Cardiac muscle cell (in vitro differentiated cells and primary cell): Measurements from ENCODE around the gene WDR87. TPM values are rescaled to one million over a fixed set of nuclear protein-coding genes. Genes with fewer than 3 reads are reported as not detected.

ENCODE experiments used
- DNase-seq, 2 donors: peaks; one replicate each; pipeline versions ENCODE4 v3.0.0 to v3.0.0-alpha.2; 2010 to 2017; ENCODE audit warnings: low read depth in 1 of 2, low spot score in 1 of 2
- H3K27ac ChIP-seq: fragments of 200-600 bp; sonication (generic); 2 replicates; pipeline ENCODE4 v1.5.1; 2016
- H3K27me3 ChIP-seq: fragments of 200-600 bp; sonication (generic); 2 replicates; pipeline ENCODE4 v1.6.0; 2016; ENCODE audit warnings: control low read depth
- H3K36me3 ChIP-seq: fragments of 200-600 bp; sonication (generic); 2 replicates; pipeline ENCODE4 v1.5.1; 2016; ENCODE audit warnings: control low read depth
- H3K4me1 ChIP-seq: fragments of 200-600 bp; sonication (generic); 2 replicates; pipeline ENCODE4 v1.8.1; 2017; ENCODE audit warnings: low read depth, mild to moderate bottlenecking, mixed run types
- H3K4me3 ChIP-seq: fragments of 200-600 bp; sonication (generic); 2 replicates; pipeline ENCODE4 v1.5.1; 2016; ENCODE audit warnings: mild to moderate bottlenecking
- H3K9me3 ChIP-seq: fragments of 200-600 bp; sonication (generic); 2 replicates; pipeline ENCODE4 v1.5.1; 2017; ENCODE audit warnings: low read depth, mild to moderate bottlenecking, control low read depth
- CTCF ChIP-seq: IDR thresholded peaks from 2 replicates; pipeline ENCODE4 v1.5.1; 2012; ENCODE audit warnings: low read depth, mild to moderate bottlenecking, low read length
- polyA plus RNA-seq: library from polyadenylated mRNA; unstranded; fragments of >200 nt; fragmentation: Nextera tagmentation; extraction: Ambion mirVana; gene quantifications from 2 replicates; pipeline ENCODE4 v1.2.1, GENCODE V29; 2016
- total RNA-seq: library from RNA; depleted of rRNA; stranded (reverse); fragments of >200 nt; gene quantifications from 2 replicates; pipeline ENCODE4 v1.2.3, GENCODE V29; 2016

The WDR87 gene
- total and polyA plus RNA-seq, 2 experiments from 2014 or later = not detected

- Histone ChIP-seq H3K36me3 (no peaks in the 10 kb centered on the region), H3K27me3 (no peaks in the 10 kb centered on the region), H3K27ac (no peak overlapping the region), H3K4me1 (no peaks in the 10 kb centered on the region), H3K4me3 (no peak overlapping the region), H3K9me3 (no peaks in the 10 kb centered on the region)
- no peak for DNase-seq
- TF ChIP-seq CTCF = no peak
These were observed 12.4 kb downstream of the WDR87 start for GRCh38 chr19:37893845-37894575.

GRCh38 chr19:37886571-37886970 lies 19.8 kb downstream of the WDR87 start:
- DNase-seq = no peak
- H3K4me3 ChIP-seq = no peak overlapping the region
- no peaks in the 10 kb centered on the region for H3K36me3 ChIP-seq
- no peak overlapping the region for H3K27ac ChIP-seq
- H3K27me3 ChIP-seq = no peaks in the 10 kb centered on the region
- no peaks in the 10 kb centered on the region for H3K9me3 ChIP-seq
- no peaks in the 10 kb centered on the region for H3K4me1 ChIP-seq
- TF ChIP-seq CTCF = no peak

GRCh38 chr19:37885392-37885791 lies 21.0 kb downstream of the WDR87 start:
- TF ChIP-seq CTCF = no peak
- Histone ChIP-seq H3K36me3 (no peaks in the 10 kb centered on the region), H3K4me1 (no peaks in the 10 kb centered on the region)

GRCh38 chr19:37877147-37877546 lies 29.2 kb downstream of the WDR87 start:
- no peaks in the 10 kb centered on the region for H3K9me3 ChIP-seq
- no peaks in the 10 kb centered on the region for H3K4me1 ChIP-seq
- no peak for DNase-seq
- H3K27me3 ChIP-seq = no peaks in the 10 kb centered on the region
- H3K4me3 ChIP-seq = no peak overlapping the region
- TF ChIP-seq CTCF = no peak
- H3K36me3 ChIP-seq = no peaks in the 10 kb centered on the region
- H3K27ac ChIP-seq = no peak overlapping the region

More at GRCh38 chr19:37885392-37885791, 21.0 kb downstream of the WDR87 start:
- H3K27me3 ChIP-seq = no peaks in the 10 kb centered on the region
- no peak for DNase-seq
- H3K9me3 ChIP-seq = no peaks in the 10 kb centered on the region
- H3K27ac ChIP-seq = no peak overlapping the region
- no peak overlapping the region for H3K4me3 ChIP-seq

- no peak for TF ChIP-seq CTCF
- DNase-seq = no peak
- H3K27me3 ChIP-seq = no peaks in the 10 kb centered on the region
- no peaks in the 10 kb centered on the region for H3K4me1 ChIP-seq
- H3K9me3 ChIP-seq = no peaks in the 10 kb centered on the region
- H3K4me3 ChIP-seq = no peak overlapping the region
- H3K36me3 ChIP-seq = no peaks in the 10 kb centered on the region
- H3K27ac ChIP-seq = no peak overlapping the region
These were observed 30.4 kb downstream of the WDR87 start for GRCh38 chr19:37876032-37876431.
